Stimulated activated CD4-positive, alpha-beta T cell treated with anti-CD3 and anti-CD28 coated beads, Interleukin-2, amount 100 ng/mL, for 48 hours (primary cell): ENCODE measurements around the gene DUS1L.
A peak's percentile ranks its signal among the peaks of the same experiment; 100 is the strongest.

Source experiments
- DNase-seq, 2 donors: peaks; one replicate each; pipeline ENCODE4 v3.0.0-alpha.2; 2020

The DUS1L gene

GRCh38 chr17:82022310-82022980 lies 43.2 kb downstream of the DUS1L start, which contains the start of gene CENPX:
Gene CENPX (minus strand): TSS chr17:82022878. CDS start chr17:82022861, 17 bp downstream.
- no peak for DNase-seq

- no peak for DNase-seq
Measured at GRCh38 chr17:82021900-82022309, 43.7 kb downstream of the DUS1L start.

- no peak for DNase-seq
Measured at GRCh38 chr17:82021107-82021899, 44.3 kb downstream of the DUS1L start.

GRCh38 chr17:82020572-82021106 lies 45.0 kb downstream of the DUS1L start:
- DNase-seq: no peak

GRCh38 chr17:82019690-82020571 lies 45.7 kb downstream of the DUS1L start:
- peak; percentile 70 to 75 for DNase-seq

GRCh38 chr17:82018989-82019689 lies 46.5 kb downstream of the DUS1L start:
- DNase-seq: no peak

GRCh38 chr17:82018152-82018988 lies 47.2 kb downstream of the DUS1L start:
- no peak for DNase-seq

- DNase-seq: no peak
Measured at GRCh38 chr17:82017612-82018151, 47.9 kb downstream of the DUS1L start.

- DNase-seq: no peak
Measured at GRCh38 chr17:82016875-82017459, 48.6 kb downstream of the DUS1L start.

- no peak for DNase-seq
Measured at GRCh38 chr17:82016061-82016874, 49.3 kb downstream of the DUS1L start.

- no peak for DNase-seq
Measured at GRCh38 chr17:82015311-82015971, 50.2 kb downstream of the DUS1L start.

GRCh38 chr17:82014971-82015310 lies 50.7 kb downstream of the DUS1L start:
- DNase-seq: no peak

- no peak for DNase-seq
Measured at GRCh38 chr17:82014432-82014831, 51.2 kb downstream of the DUS1L start.

- DNase-seq: no peak
Measured at GRCh38 chr17:82013772-82014321, 51.8 kb downstream of the DUS1L start.

- no peak for DNase-seq
Measured at GRCh38 chr17:82013341-82013740, 52.3 kb downstream of the DUS1L start.

GRCh38 chr17:82012640-82013295 lies 52.8 kb downstream of the DUS1L start:
- no peak for DNase-seq

- DNase-seq: no peak
Measured at GRCh38 chr17:82012261-82012639, 53.4 kb downstream of the DUS1L start.

GRCh38 chr17:82011617-82012187 lies 53.9 kb downstream of the DUS1L start:
- no peak for DNase-seq
